CD4-positive, alpha-beta T cell treated with Interleukin-10 for 1 hour (primary cell): Measurements from ENCODE around the gene TNNI3K.
"Not testable (repeated sequence)": the region's sequence is repeated elsewhere in the genome, so short reads cannot be mapped to it uniquely, and the experiment has no call there.

Experiments used
- DNase-seq: peaks from one replicate; pipeline ENCODE4 v3.0.0-alpha.2; 2020

TNNI3K gene

GRCh38 chr1:74235153-74235552 is at the start of gene TNNI3K:
TSS of gene TNNI3K (plus strand) at chr1:74235387. CDS start at chr1:74235452, 65 bp downstream.
- DNase-seq: no peak

- DNase-seq: no peak
Observed at GRCh38 chr1:74193908-74194307, 41.3 kb upstream of the TNNI3K start.

GRCh38 chr1:74195339-74195738 is 39.8 kb upstream of the TNNI3K start:
- DNase-seq: no peak

- no peak for DNase-seq
Observed at GRCh38 chr1:74197255-74197654, 37.9 kb upstream of the TNNI3K start.

- peak; percentile 96 for DNase-seq
Observed at GRCh38 chr1:74197657-74198552, 37.3 kb upstream of the TNNI3K start, which contains the start of the genes FPGT and LRRIQ3. TSS of gene FPGT (plus strand) at chr1:74198242. CDS start at chr1:74198279, 37 bp downstream. TSS of gene LRRIQ3 (minus strand) at chr1:74198176. CDS start at chr1:74183684, 14,492 bp downstream.

GRCh38 chr1:74199504-74199903 is 35.7 kb upstream of the TNNI3K start:
- DNase-seq: no peak

- DNase-seq: no peak
Observed at GRCh38 chr1:74205266-74205665, 29.9 kb upstream of the TNNI3K start.

GRCh38 chr1:74215229-74215628 is 20.0 kb upstream of the TNNI3K start:
- no peak for DNase-seq

- DNase-seq: no peak
Observed at GRCh38 chr1:74222701-74223100, 12.5 kb upstream of the TNNI3K start.

GRCh38 chr1:74223453-74223852 is 11.7 kb upstream of the TNNI3K start:
- no peak for DNase-seq

- DNase-seq: no peak
Observed at GRCh38 chr1:74236440-74236839, 1.3 kb downstream of the TNNI3K start.

GRCh38 chr1:74237035-74237434 is 1.8 kb downstream of the TNNI3K start:
- no peak for DNase-seq

- DNase-seq: no peak
Observed at GRCh38 chr1:74237787-74238186, 2.6 kb downstream of the TNNI3K start.

GRCh38 chr1:74245168-74245772 is 10.1 kb downstream of the TNNI3K start:
- no peak for DNase-seq

- no peak for DNase-seq
Observed at GRCh38 chr1:74246315-74246714, 11.1 kb downstream of the TNNI3K start.

GRCh38 chr1:74247881-74248528 is 12.8 kb downstream of the TNNI3K start:
- DNase-seq: no peak

- not testable (repeated sequence) for DNase-seq
Observed at GRCh38 chr1:74253243-74253824, 18.1 kb downstream of the TNNI3K start.

- no peak for DNase-seq
Observed at GRCh38 chr1:74266001-74266400, 30.8 kb downstream of the TNNI3K start.

GRCh38 chr1:74271503-74271902 is 36.3 kb downstream of the TNNI3K start:
- DNase-seq: no peak

- no peak for DNase-seq
Observed at GRCh38 chr1:74280642-74281396, 45.6 kb downstream of the TNNI3K start.

- DNase-seq: no peak
Observed at GRCh38 chr1:74286414-74286813, 51.2 kb downstream of the TNNI3K start.

- DNase-seq: no peak
Observed at GRCh38 chr1:74314438-74314837, 79.3 kb downstream of the TNNI3K start.
